ENCODE measurements around the gene RCOR3.

DNA sequence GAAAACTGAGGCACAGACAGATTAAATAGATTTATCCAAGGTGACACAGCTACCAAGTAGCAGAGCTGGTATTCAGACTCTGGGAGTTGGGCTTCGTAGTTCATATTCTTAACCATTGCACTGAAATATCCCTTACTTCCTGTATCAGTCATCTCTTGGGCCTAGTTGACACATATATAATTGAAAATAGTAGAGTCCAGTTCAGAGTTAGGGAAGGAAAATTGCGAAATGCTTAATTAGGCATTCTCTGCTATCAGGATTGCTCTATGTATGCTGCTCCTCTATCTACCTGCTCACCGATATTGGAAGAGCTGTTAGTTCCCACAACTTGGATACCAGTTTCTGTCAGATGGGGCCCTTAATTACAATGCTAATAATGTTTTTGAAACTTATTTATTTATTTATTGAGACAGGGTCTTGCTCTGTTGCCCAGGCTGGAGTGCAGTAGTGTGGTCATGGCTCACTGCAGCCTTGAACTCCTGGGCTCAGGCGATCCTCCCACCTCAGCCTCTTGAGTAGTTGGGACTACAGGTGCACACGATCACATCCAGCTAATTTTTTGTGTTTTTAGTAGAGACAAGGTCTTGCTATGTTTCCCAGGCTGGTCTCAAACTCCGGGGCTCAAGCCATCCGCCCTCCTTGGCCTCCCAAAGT, 8.2 kb downstream of the RCOR3 start:
- no peak for TF ChIP-seq POLR2A (IDR thresholded peaks at IDR 0.05)
- TF ChIP-seq, protein P1, sequence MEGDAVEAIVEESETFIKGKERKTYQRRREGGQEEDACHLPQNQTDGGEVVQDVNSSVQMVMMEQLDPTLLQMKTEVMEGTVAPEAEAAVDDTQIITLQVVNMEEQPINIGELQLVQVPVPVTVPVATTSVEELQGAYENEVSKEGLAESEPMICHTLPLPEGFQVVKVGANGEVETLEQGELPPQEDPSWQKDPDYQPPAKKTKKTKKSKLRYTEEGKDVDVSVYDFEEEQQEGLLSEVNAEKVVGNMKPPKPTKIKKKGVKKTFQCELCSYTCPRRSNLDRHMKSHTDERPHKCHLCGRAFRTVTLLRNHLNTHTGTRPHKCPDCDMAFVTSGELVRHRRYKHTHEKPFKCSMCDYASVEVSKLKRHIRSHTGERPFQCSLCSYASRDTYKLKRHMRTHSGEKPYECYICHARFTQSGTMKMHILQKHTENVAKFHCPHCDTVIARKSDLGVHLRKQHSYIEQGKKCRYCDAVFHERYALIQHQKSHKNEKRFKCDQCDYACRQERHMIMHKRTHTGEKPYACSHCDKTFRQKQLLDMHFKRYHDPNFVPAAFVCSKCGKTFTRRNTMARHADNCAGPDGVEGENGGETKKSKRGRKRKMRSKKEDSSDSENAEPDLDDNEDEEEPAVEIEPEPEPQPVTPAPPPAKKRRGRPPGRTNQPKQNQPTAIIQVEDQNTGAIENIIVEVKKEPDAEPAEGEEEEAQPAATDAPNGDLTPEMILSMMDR (IDR thresholded peaks at IDR 0.05), result no peak
